ENCODE data around the gene CEP350. TPM values are rescaled to one million over a fixed set of nuclear protein-coding genes. Genes with fewer than 3 reads are reported as not detected.

The CEP350 gene
- total RNA-seq, 1 donor from 2014 or later = 44.6 TPM

DNA sequence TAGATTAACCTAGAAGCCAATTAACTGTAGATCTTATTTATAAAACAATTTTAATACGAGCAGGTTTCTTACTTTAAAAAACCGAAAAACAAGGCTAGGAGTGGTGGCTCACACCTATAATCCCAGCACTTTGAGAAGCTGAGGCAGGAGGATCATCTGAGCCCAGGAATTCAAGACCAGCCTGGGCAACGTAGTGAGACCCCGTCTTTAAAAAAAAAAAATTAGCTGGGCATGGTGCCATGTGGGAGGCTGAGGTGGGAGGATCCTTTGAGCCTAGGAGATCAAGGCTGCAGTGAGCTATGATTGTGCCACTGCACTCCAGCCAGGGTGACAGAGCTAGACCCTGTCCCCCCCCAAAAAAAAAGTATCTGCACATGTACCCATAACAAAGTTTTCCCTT lies 110.8 kb downstream of the CEP350 start:
- Mint-ChIP-seq H3K36me3 (ENCODE audit: low read depth) (peaks cover 29% of the 10 kb centered on the region), H3K4me1 (ENCODE audit: low read depth) (no peaks in the 10 kb centered on the region)

DNA sequence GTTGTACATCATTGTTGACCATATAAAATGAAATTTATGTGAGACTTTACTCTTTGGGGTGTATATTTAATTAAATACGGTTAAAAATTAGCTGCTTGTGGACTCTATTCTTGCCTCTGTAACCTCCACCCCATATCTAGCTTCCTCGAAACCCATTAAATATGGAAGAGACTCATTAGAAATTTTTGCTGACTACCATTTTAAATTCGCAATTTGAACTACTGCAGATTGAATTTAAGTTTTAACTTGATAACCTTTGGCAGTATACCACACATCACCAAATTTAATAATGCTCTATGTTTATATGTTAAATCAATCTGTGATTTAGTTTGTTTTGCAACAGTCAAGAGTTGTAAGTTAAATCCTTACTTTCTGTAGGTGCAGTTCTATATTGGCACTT lies 111.5 kb downstream of the CEP350 start:
- Mint-ChIP-seq H3K27ac (no peak overlapping the region), H3K4me1 (ENCODE audit: low read depth) (no peaks in the 10 kb centered on the region), H3K4me3 (no peak overlapping the region), H3K27me3 (ENCODE audit: insufficient read depth) (peaks cover 1% of the 10 kb centered on the region), H3K9me3 (no peaks in the 10 kb centered on the region), H3K36me3 (ENCODE audit: low read depth) (peaks cover 30% of the 10 kb centered on the region)
- intact Hi-C loops (cut with micrococcal nuclease) = no loop called here
- no peak for DNase-seq (ENCODE audit: low spot score)

More for the DNA sequence above, 110.8 kb downstream of the CEP350 start:
- DNase-seq (ENCODE audit: low spot score) = no peak
- H3K27ac Mint-ChIP-seq = no peak overlapping the region
- no peaks in the 10 kb centered on the region for H3K9me3 Mint-ChIP-seq
- intact Hi-C loops (cut with micrococcal nuclease) = no loop called here
- peaks cover 1% of the 10 kb centered on the region for H3K27me3 Mint-ChIP-seq (ENCODE audit: insufficient read depth)
- no peak overlapping the region for H3K4me3 Mint-ChIP-seq

DNA sequence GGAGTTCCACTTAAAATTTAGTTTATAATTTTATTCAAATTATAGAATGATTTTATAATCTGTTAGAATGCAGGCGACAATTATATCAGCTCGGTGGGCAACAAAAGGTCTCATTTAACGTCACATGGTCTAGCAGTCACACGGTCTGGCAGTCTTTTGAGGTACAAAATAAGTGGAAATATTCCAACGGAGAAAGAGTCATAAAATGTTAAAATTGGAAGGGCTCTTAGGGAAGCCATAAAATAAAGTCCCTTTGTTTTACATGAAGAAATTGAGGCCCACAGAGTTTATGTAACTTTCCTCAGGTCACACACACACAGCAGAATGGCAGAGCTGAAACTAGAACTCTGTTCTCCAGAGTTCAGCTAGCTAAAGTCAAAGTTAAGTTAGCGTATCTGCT lies 115.7 kb downstream of the CEP350 start:
- no peak for DNase-seq (ENCODE audit: low spot score)
- Mint-ChIP-seq H3K27me3 (ENCODE audit: insufficient read depth) (no peaks in the 10 kb centered on the region), H3K36me3 (ENCODE audit: low read depth) (peaks cover 23% of the 10 kb centered on the region), H3K9me3 (no peaks in the 10 kb centered on the region), H3K4me3 (no peak overlapping the region), H3K4me1 (ENCODE audit: low read depth) (no peaks in the 10 kb centered on the region), H3K27ac (no peak overlapping the region)
- intact Hi-C loops (cut with micrococcal nuclease) = no loop called here

DNA sequence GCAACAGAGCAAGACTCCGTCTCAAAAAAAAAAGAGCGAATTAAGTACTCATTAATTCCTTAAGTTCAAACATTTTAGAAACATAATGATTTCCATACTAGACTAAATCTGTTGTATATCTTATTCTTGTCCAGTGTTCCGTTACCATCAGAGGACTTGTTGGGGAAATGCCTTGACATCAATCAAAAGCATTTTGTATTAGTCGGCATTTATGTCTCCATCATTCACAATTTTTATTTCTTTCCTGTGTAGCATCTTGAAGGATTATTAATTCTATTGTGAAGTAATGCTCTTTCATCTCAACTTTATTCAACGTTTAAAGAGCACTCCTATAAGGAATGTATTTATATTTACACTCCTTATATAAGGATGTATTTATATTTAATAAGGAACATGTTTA lies 117.1 kb downstream of the CEP350 start:
- Mint-ChIP-seq H3K27ac (no peak overlapping the region), H3K36me3 (ENCODE audit: low read depth) (peaks cover 26% of the 10 kb centered on the region), H3K4me3 (no peak overlapping the region), H3K27me3 (ENCODE audit: insufficient read depth) (no peaks in the 10 kb centered on the region), H3K9me3 (no peaks in the 10 kb centered on the region), H3K4me1 (ENCODE audit: low read depth) (no peaks in the 10 kb centered on the region)
- no peak for DNase-seq (ENCODE audit: low spot score)
- intact Hi-C loops (cut with micrococcal nuclease) = no loop called here

DNA sequence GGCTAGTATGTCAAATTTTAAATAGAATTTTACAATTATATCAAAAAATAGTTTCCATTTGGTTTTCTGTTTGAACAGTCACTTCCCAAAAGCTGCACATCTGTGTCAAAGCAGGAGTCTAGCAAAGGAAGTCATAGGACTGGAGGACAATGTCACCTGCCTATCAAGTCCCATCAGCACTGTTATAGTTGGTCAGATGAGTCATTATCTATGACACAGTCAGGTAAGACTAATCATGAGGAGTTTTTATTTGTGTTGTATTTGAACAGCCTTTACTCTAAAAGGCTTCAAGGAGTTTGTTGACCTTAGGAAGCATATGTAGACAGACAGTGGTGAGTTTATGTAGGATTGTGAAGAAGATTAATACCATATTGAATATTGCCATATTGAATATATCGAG lies 125.8 kb downstream of the CEP350 start:
- Mint-ChIP-seq H3K9me3 (no peaks in the 10 kb centered on the region), H3K4me3 (no peak overlapping the region), H3K27ac (no peak overlapping the region), H3K4me1 (ENCODE audit: low read depth) (no peaks in the 10 kb centered on the region), H3K36me3 (ENCODE audit: low read depth) (peaks cover 15% of the 10 kb centered on the region), H3K27me3 (ENCODE audit: insufficient read depth) (no peaks in the 10 kb centered on the region)
- DNase-seq (ENCODE audit: low spot score) = no peak
- intact Hi-C loops (cut with micrococcal nuclease) = no loop called here

DNA sequence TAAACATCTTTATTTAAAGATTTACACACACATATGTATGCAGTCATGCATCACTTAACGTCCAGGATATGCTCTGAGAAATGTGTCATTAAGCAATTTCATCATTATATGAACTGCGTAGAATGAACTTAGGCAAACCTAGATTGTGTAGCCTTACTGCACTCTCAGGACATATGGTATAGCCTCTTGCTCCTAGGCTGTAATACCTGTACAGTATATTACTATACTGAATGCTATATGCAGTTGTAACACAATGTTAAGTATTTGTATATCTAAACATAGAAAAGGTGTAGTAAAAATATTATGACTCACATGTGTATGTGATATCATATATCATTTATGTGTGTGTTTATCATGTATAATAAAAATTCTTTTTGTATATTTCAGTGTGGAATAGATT lies 126.9 kb downstream of the CEP350 start:
- Mint-ChIP-seq H3K9me3 (no peaks in the 10 kb centered on the region), H3K4me3 (no peak overlapping the region), H3K27me3 (ENCODE audit: insufficient read depth) (no peaks in the 10 kb centered on the region), H3K27ac (no peak overlapping the region), H3K36me3 (ENCODE audit: low read depth) (peaks cover 18% of the 10 kb centered on the region), H3K4me1 (ENCODE audit: low read depth) (no peaks in the 10 kb centered on the region)
- no peak for DNase-seq (ENCODE audit: low spot score)
- intact Hi-C loops (cut with micrococcal nuclease) = no loop called here

DNA sequence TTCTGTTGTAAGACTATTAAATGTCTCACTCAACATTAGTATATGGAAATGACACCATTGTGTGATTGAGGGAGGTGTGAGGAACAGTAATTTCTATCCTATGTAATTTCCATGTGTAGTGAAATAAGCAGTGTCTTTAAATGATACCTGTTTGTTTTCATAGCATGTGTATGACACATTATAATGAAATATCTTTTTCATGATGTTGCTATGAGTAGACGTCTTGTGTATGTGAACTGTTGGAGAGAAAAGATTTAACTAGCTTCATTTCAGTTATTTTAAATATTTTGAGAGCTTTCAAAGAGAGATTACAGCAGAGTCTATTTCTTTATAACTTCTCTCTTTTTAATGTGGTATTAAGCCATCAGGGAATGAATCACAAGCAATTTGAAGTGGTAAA lies 128.6 kb downstream of the CEP350 start:
- peaks cover 21% of the 10 kb centered on the region for H3K36me3 Mint-ChIP-seq (ENCODE audit: low read depth)
- no peaks in the 10 kb centered on the region for H3K4me1 Mint-ChIP-seq (ENCODE audit: low read depth)
- no peaks in the 10 kb centered on the region for H3K9me3 Mint-ChIP-seq
- DNase-seq (ENCODE audit: low spot score) = no peak
- intact Hi-C loops (cut with micrococcal nuclease) = no loop called here
- no peak overlapping the region for H3K4me3 Mint-ChIP-seq
- no peak overlapping the region for H3K27ac Mint-ChIP-seq
- H3K27me3 Mint-ChIP-seq (ENCODE audit: insufficient read depth) = no peaks in the 10 kb centered on the region

DNA sequence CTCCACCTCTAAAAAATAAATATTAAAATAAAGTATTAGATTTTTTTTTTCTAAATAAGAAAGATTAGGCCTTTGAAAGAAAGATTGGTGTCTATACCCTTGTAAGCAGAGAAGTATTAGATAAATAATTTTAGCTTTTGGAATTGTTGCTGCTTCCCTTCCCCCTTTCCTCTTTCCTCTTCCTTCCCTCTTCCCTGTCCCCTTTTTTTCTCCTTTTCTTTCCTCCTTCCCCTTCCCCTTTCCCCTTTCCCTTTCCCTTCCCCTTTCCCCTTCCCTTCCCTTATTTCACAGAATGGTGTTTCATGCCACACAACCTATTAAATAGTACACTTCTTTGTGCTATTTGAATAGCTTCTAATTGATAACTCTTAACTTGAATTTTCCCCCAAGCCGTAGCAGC lies 130.3 kb downstream of the CEP350 start:
- H3K27ac Mint-ChIP-seq = no peak overlapping the region
- intact Hi-C loops (cut with micrococcal nuclease) = no loop called here

DNA sequence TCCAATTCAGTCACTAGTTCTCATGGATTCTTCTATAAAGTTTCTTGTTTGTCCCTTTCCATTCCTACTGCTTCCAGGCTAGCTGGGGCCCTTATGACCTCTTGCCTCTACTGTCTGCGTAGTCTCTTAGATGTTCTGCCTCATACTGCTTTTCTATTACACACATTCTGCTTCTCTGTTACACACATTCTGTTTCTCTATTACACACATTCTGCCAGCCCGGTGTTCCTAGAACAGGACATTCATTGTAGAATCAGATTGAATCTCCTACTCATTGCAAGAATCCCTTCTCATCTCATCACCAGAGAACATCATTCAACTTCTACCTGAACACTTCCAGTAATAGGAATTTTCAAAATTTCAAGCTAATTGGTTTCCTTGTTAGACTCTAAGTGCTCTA lies 130.7 kb downstream of the CEP350 start:
- Mint-ChIP-seq H3K27ac (peak overlapping the region; percentile 2), H3K27me3 (ENCODE audit: insufficient read depth) (no peaks in the 10 kb centered on the region), H3K36me3 (ENCODE audit: low read depth) (peaks cover 31% of the 10 kb centered on the region), H3K4me3 (no peak overlapping the region), H3K4me1 (ENCODE audit: low read depth) (no peaks in the 10 kb centered on the region), H3K9me3 (no peaks in the 10 kb centered on the region)
- DNase-seq (ENCODE audit: low spot score) = no peak
- intact Hi-C loops (cut with micrococcal nuclease) = no loop called here

More for the DNA sequence above, 130.3 kb downstream of the CEP350 start:
- Mint-ChIP-seq H3K4me3 (no peak overlapping the region), H3K9me3 (no peaks in the 10 kb centered on the region), H3K36me3 (ENCODE audit: low read depth) (peaks cover 30% of the 10 kb centered on the region), H3K27me3 (ENCODE audit: insufficient read depth) (no peaks in the 10 kb centered on the region), H3K4me1 (ENCODE audit: low read depth) (no peaks in the 10 kb centered on the region)
- DNase-seq (ENCODE audit: low spot score) = no peak

DNA sequence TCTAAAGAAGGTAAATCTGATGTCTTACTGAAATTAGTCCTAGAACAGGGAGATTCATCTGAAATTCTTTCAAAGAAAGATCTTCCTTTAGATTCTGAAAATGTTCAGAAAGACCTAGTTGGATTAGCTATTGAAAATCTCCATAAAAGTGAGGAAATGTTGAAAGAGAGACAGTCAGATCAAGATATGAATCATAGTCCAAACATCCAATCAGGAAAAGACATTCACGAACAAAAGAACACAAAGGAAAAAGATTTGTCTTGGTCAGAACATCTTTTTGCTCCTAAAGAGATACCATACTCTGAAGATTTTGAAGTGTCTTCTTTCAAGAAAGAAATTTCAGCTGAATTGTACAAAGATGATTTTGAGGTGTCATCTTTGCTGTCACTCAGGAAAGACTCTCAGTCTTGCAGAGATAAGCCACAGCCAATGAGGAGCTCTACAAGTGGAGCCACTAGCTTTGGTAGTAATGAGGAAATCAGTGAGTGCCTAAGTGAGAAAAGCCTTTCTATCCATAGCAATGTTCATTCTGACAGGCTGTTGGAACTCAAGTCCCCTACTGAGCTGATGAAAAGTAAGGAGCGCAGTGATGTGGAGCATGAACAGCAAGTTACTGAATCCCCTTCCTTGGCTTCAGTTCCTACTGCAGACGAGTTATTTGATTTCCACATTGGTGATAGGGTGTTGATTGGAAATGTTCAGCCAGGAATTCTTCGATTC lies 138.5 kb downstream of the CEP350 start:
- no peak overlapping the region for H3K27ac Mint-ChIP-seq
- H3K4me1 Mint-ChIP-seq (ENCODE audit: low read depth) = no peaks in the 10 kb centered on the region
- DNase-seq (ENCODE audit: low spot score) = no peak
- H3K4me3 Mint-ChIP-seq = no peak overlapping the region
- H3K27me3 Mint-ChIP-seq (ENCODE audit: insufficient read depth) = no peaks in the 10 kb centered on the region
- peaks cover 51% of the 10 kb centered on the region for H3K36me3 Mint-ChIP-seq (ENCODE audit: low read depth)
- H3K9me3 Mint-ChIP-seq = no peaks in the 10 kb centered on the region
- intact Hi-C loops (cut with micrococcal nuclease) = no loop called here

DNA sequence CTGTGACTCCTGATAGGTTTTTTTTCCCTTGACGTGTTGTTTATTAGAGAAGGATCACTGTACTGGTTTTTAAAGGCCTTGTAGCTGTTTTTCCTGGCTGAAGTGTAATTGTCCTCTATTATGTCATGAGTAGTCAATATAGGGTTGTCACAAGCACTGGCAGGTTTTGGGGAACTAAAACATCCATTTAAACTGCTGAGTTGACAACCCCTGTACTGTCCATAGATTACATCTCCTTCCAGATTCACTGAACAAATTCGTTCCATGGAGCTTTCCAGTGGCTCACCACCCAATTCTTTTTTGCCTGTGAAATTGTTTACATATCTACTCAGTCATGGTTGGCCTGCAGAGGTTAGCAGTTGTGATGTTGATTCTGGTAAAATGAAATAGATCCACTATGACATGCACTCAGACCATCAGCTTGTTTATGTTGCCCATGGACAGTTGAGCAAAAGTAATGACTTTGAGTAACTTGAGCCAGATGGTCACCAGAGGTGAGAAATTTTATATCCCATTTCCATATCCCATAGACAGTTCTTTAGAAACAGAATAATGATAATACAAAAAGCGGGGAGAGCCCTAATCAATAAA lies 140.2 kb downstream of the CEP350 start:
- Mint-ChIP-seq H3K4me3 (no peak overlapping the region), H3K36me3 (ENCODE audit: low read depth) (peaks cover 45% of the 10 kb centered on the region), H3K27me3 (ENCODE audit: insufficient read depth) (no peaks in the 10 kb centered on the region), H3K27ac (no peak overlapping the region), H3K9me3 (no peaks in the 10 kb centered on the region), H3K4me1 (ENCODE audit: low read depth) (no peaks in the 10 kb centered on the region)
- DNase-seq (ENCODE audit: low spot score) = no peak
- intact Hi-C loops (cut with micrococcal nuclease) = no loop called here

DNA sequence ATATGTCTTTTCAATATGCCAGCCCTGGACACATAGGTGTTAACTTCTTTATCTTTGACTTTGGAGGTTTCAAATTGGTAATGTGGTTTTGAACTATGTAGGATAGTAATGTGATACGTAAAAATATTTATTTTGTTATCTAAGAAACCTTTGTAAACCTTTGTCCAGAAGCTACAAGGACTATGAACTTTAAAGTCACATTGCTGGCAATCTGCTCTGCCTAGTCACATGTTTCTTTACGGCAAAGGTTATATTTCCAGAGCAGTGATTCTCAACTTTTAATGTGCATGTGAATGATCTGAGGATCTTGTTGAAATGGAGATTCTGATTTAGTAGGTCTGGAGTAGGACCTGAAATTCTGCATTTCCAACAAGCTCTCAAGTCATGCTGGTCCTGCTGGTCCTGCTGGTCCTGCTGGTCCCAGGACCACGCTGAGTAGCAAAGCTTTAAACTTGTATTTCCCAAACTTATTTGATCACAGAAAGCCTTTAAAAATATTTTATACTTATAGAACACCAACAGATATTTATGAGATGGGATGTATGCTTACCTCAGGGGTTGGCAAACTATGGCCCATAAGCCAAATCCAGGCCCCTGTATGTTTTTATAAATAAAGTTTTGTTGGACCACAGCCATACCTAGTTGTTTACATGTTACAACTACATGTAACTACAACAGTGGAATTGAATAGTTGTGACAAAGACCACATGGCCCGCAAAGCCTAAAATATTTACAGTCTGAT lies 142.1 kb downstream of the CEP350 start:
- Mint-ChIP-seq H3K4me1 (ENCODE audit: low read depth) (peaks cover 9% of the 10 kb centered on the region), H3K27ac (no peak overlapping the region), H3K27me3 (ENCODE audit: insufficient read depth) (no peaks in the 10 kb centered on the region), H3K9me3 (no peaks in the 10 kb centered on the region), H3K36me3 (ENCODE audit: low read depth) (peaks cover 51% of the 10 kb centered on the region), H3K4me3 (no peak overlapping the region)
- no peak for DNase-seq (ENCODE audit: low spot score)
- intact Hi-C loops (cut with micrococcal nuclease) = no loop called here

DNA sequence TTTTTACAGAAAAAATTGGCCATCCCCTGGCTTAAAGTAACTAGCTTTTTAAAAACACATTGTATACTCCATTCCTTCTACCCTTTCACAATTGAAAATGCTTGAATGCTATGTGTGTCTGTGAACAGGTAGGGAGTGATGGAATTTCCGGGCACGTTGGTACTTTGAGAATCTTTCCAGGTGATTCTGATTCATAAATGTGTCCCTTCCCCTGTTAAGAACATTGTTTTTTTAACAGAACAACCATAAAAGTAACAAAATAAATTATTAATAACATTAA lies 142.7 kb downstream of the CEP350 start:
- no peak for DNase-seq (ENCODE audit: low spot score)

More for the DNA sequence above, 142.7 kb downstream of the CEP350 start:
- Mint-ChIP-seq H3K4me3 (no peak overlapping the region), H3K36me3 (ENCODE audit: low read depth) (peaks cover 51% of the 10 kb centered on the region), H3K4me1 (ENCODE audit: low read depth) (peaks cover 9% of the 10 kb centered on the region), H3K27me3 (ENCODE audit: insufficient read depth) (no peaks in the 10 kb centered on the region), H3K9me3 (no peaks in the 10 kb centered on the region), H3K27ac (no peak overlapping the region)
- intact Hi-C loops (cut with micrococcal nuclease) = no loop called here

Measured in activated T-helper 1 cell treated with anti-CD3 and anti-CD28 coated beads, Interleukin-12 subunit alpha, Interleukin-12 subunit beta, Interleukin-2, Interleukin-4 antibody, amounts not matched to agents 30 ng/mL and 10 ng/mL and 1 ng/mL, durations not matched to agents 14 hours and 24 hours and 36 hours (primary cell).